IPS-15b (cell line): ENCODE measurements around the gene ST3GAL3.
A peak's percentile ranks its signal among the peaks of the same experiment; 100 is the strongest.

Experiments used
- H3K27me3 ChIP-seq: one replicate; pipeline ENCODE4 v1.6.1; 2013; ENCODE audit warnings: low read length; ENCODE audit not compliant: control insufficient read depth, insufficient read depth
- H3K36me3 ChIP-seq: one replicate; pipeline ENCODE4 v1.6.1; 2013; ENCODE audit warnings: low read length; ENCODE audit not compliant: control insufficient read depth, insufficient read depth
- H3K4me1 ChIP-seq: one replicate; pipeline ENCODE4 v1.6.1; 2013; ENCODE audit warnings: mild to moderate bottlenecking, low read length; ENCODE audit not compliant: control insufficient read depth, insufficient read depth
- H3K4me3 ChIP-seq: one replicate; pipeline ENCODE4 v1.5.1; 2013; ENCODE audit warnings: low read depth, low read length
- H3K9ac ChIP-seq: one replicate; pipeline ENCODE4 v1.6.1; 2013; ENCODE audit warnings: low read depth, mild to moderate bottlenecking, low read length
- H3K9me3 ChIP-seq: one replicate; pipeline ENCODE4 v1.6.1; 2013; ENCODE audit warnings: mild to moderate bottlenecking, low read length; ENCODE audit not compliant: control insufficient read depth, insufficient read depth

Gene ST3GAL3

GRCh38 chr1:43973981-43974442 is 266.7 kb downstream of the ST3GAL3 start:
- Histone ChIP-seq H3K9me3 (no peaks in the 10 kb centered on the region), H3K4me1 (peaks cover 3% of the 10 kb centered on the region), H3K27me3 (no peaks in the 10 kb centered on the region), H3K36me3 (peaks cover 28% of the 10 kb centered on the region), H3K9ac (peak overlapping the region; percentile 81), H3K4me3 (peak overlapping the region; percentile 92)

GRCh38 chr1:43974443-43975248 is 267.3 kb downstream of the ST3GAL3 start, which contains the start of gene ATP6V0B:
Gene ATP6V0B, plus strand, starts transcription at chr1:43974960. Its CDS starts 81 bp downstream, at chr1:43975041.
- peak within 1 kb of the TSS; percentile 81 for H3K9ac ChIP-seq
- peak within 1 kb of the TSS; percentile 92 for H3K4me3 ChIP-seq
- peaks cover 3% of the 10 kb centered on the region for H3K4me1 ChIP-seq
- no peaks in the 10 kb centered on the region for H3K9me3 ChIP-seq
- no peaks in the 10 kb centered on the region for H3K27me3 ChIP-seq
- H3K36me3 ChIP-seq = peaks cover 28% of the 10 kb centered on the region

- peak overlapping the region; percentile 92 for H3K4me3 ChIP-seq
- peak overlapping the region; percentile 81 for H3K9ac ChIP-seq
- H3K27me3 ChIP-seq = no peaks in the 10 kb centered on the region
- H3K4me1 ChIP-seq = peaks cover 9% of the 10 kb centered on the region
- peaks cover 28% of the 10 kb centered on the region for H3K36me3 ChIP-seq
- H3K9me3 ChIP-seq = no peaks in the 10 kb centered on the region
Observed at GRCh38 chr1:43975249-43975961, 268.1 kb downstream of the ST3GAL3 start.

DNA sequence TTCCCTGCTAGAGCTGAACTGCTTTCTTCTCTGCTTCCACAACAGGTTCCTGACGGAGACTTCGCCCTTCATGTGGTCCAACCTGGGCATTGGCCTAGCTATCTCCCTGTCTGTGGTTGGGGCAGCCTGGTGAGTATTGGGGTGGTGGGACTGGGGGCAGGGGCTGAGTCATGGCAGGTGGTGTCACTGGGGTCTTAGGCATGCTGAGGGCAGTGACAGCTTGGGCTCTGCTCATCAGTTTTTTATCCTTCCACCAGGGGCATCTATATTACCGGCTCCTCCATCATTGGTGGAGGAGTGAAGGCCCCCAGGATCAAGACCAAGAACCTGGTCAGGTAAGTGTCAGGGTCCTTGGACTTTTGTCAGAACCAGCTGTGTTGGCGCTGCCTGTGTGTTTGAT is 268.7 kb downstream of the ST3GAL3 start:
- Histone ChIP-seq H3K4me3 (peak overlapping the region; percentile 92), H3K4me1 (peaks cover 11% of the 10 kb centered on the region), H3K36me3 (peaks cover 28% of the 10 kb centered on the region), H3K9ac (no peak overlapping the region), H3K27me3 (no peaks in the 10 kb centered on the region), H3K9me3 (no peaks in the 10 kb centered on the region)

GRCh38 chr1:43976890-43977289 is 269.6 kb downstream of the ST3GAL3 start:
- Histone ChIP-seq H3K4me3 (no peak overlapping the region), H3K36me3 (peaks cover 29% of the 10 kb centered on the region), H3K9me3 (no peaks in the 10 kb centered on the region), H3K9ac (no peak overlapping the region), H3K27me3 (no peaks in the 10 kb centered on the region), H3K4me1 (peaks cover 11% of the 10 kb centered on the region)

GRCh38 chr1:43977376-43978263 is 270.3 kb downstream of the ST3GAL3 start:
- no peak overlapping the region for H3K9ac ChIP-seq
- H3K9me3 ChIP-seq = no peaks in the 10 kb centered on the region
- H3K27me3 ChIP-seq = no peaks in the 10 kb centered on the region
- peaks cover 11% of the 10 kb centered on the region for H3K4me1 ChIP-seq
- no peak overlapping the region for H3K4me3 ChIP-seq
- H3K36me3 ChIP-seq = peaks cover 24% of the 10 kb centered on the region

GRCh38 chr1:43978264-43978550 is 270.9 kb downstream of the ST3GAL3 start:
- Histone ChIP-seq H3K4me3 (peak overlapping the region; percentile 79), H3K9me3 (no peaks in the 10 kb centered on the region), H3K36me3 (peaks cover 24% of the 10 kb centered on the region), H3K27me3 (no peaks in the 10 kb centered on the region), H3K9ac (no peak overlapping the region), H3K4me1 (peaks cover 11% of the 10 kb centered on the region)

DNA sequence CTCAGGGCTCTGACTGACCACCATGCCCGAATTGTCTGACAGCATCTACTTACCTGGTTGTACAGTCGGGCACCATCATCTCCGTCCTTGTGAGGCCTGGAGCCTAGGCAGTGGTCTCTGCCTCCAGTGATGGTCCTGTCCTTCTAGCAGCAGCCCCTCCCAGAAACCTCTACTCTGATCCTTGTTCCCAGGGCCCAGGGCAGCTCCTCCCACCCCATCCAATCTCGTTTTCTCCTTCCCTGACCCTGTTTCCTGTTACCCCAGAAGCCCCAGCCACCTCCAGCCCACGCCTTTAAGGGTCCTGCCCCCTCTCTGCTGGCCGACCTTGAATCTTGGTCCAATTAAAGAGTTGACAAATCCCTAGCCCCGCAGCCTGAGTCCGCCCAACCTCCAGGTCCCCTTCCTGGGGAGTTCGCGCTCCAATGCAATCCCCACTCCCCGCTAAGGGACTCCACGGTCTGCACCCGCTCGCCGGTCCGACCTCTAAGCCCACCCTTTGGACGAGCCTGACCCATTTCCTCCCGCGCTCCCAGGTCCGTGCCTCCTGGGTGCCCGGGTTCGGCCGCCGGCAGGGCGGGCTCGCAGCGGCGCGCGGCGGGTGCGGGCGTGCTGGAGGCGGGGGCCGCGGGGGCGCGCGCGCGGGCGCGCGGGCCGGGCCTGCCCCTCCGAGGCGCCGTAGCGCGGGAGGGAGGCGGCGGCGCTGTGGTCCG is 271.4 kb downstream of the ST3GAL3 start, which contains the start of gene B4GALT2:
B4GALT2 (plus strand) TSS at position 660 of the 710 bp plus-strand sequence. CDS start 1,951 bp downstream, outside the sequence.
- H3K27me3 ChIP-seq = no peaks in the 10 kb centered on the region
- peak within 1 kb of the TSS; percentile 79 for H3K4me3 ChIP-seq
- H3K9me3 ChIP-seq = no peaks in the 10 kb centered on the region
- peaks cover 11% of the 10 kb centered on the region for H3K4me1 ChIP-seq
- H3K9ac ChIP-seq = peak within 1 kb of the TSS; percentile 77
- peaks cover 24% of the 10 kb centered on the region for H3K36me3 ChIP-seq

DNA sequence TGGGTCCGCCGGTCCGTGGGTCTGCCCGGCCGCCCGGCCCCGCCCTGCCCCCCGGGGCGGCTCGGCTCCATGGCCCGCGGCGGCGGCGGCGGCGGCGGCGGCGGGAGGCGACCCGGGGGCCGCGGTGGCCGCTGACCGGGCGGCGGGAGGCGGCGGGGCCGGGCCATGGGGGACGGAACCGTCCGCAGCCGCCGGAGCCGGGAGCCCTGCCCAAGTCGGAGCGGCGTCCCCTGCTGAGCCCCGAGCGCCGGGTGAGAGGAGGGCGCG is 271.9 kb downstream of the ST3GAL3 start:
- Histone ChIP-seq H3K27me3 (no peaks in the 10 kb centered on the region), H3K9me3 (no peaks in the 10 kb centered on the region), H3K36me3 (peaks cover 26% of the 10 kb centered on the region), H3K4me1 (peaks cover 8% of the 10 kb centered on the region), H3K4me3 (peak overlapping the region; percentile 55), H3K9ac (no peak overlapping the region)

DNA sequence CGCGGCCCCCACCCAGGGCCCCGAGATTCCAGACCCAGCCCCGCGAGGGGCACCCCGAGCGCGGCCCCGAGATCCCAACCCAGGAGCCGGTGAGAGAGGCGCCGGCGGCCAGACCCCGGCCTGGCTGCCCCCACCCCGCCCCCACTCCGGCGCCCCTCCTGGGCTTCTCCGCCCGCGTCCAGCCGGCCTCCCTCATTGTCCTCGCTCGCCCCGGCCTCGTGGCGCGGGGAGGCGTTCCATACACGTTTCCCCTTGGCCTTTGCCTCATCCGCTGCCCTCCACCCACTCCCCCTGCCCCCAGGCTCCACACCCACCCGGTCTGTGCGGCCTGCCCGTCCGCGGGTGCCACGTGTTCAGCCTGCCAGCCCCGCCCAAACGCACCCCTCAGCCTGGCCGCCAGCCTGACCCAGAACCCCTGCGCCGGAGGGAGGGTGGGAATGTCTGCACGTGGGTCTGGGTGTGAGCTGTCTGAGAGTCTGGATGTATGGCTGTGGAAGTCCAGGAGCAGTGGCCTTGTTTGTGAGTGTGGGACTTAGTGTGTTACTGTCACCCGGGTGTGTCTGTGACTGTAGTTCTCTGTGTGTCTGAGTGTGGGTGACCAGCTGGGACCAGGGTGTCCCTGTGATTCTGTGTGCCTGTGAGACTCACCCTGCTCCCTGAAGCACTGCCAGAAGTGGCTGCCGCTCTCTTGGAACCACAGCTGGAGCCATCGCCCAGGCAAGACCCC is 272.4 kb downstream of the ST3GAL3 start:
- peaks cover 8% of the 10 kb centered on the region for H3K4me1 ChIP-seq
- peak overlapping the region; percentile 77 for H3K9ac ChIP-seq
- peaks cover 28% of the 10 kb centered on the region for H3K36me3 ChIP-seq
- H3K4me3 ChIP-seq = peak overlapping the region; percentile 55
- H3K9me3 ChIP-seq = no peaks in the 10 kb centered on the region
- H3K27me3 ChIP-seq = no peaks in the 10 kb centered on the region
